G401 (cell line): ENCODE measurements around the gene SYCP3. TPM values are rescaled to one million over a fixed set of nuclear protein-coding genes. Genes with fewer than 3 reads are reported as not detected.
"Not testable (repeated sequence)": the region's sequence is repeated elsewhere in the genome, so short reads cannot be mapped to it uniquely, and the experiment has no call there.

Source experiments
- DNase-seq: peaks from one replicate; pipeline ENCODE4 v3.0.0-alpha.2; 2015; ENCODE audit warnings: low spot score
- in situ Hi-C: cut with HindIII; loops from 2 replicates; pipeline ENCODE4 v1.10.0; 2016; ENCODE audit warnings: low sequenced_read_pairs, mixed read lengths
- total RNA-seq: library from RNA; depleted of rRNA; stranded (reverse); fragments of >200 nt; shearing (Covaris generic); gene quantifications from 2 replicates; pipeline ENCODE4 v1.2.3, GENCODE V29; 2014

Gene SYCP3
- total RNA-seq, 1 experiment from 2014 or later = not detected

GRCh38 chr12:101763246-101763931 is 24.1 kb upstream of the SYCP3 start:
- DNase-seq = no peak
- in situ Hi-C loops = no loop called here

- DNase-seq = no peak
- in situ Hi-C loops = no loop called here
These were observed 22.5 kb upstream of the SYCP3 start for GRCh38 chr12:101761781-101762180.

- no peak for DNase-seq
- in situ Hi-C loops = no loop called here
These were observed 22.1 kb upstream of the SYCP3 start for GRCh38 chr12:101761350-101761749.

- in situ Hi-C loops = no loop called here
- DNase-seq = peak; percentile 16
These were observed 20.3 kb upstream of the SYCP3 start for GRCh38 chr12:101759396-101760047.

GRCh38 chr12:101750152-101750551 is 10.9 kb upstream of the SYCP3 start:
- DNase-seq = no peak
- in situ Hi-C loops = no loop called here

GRCh38 chr12:101749657-101750056 is 10.4 kb upstream of the SYCP3 start:
- no peak for DNase-seq
- in situ Hi-C loops = no loop called here

- no peak for DNase-seq
- in situ Hi-C loops = no loop called here
These were observed 9.6 kb upstream of the SYCP3 start for GRCh38 chr12:101748907-101749306.

GRCh38 chr12:101747697-101748096 is 8.4 kb upstream of the SYCP3 start:
- in situ Hi-C loops = no loop called here

GRCh38 chr12:101746661-101747060 is 7.4 kb upstream of the SYCP3 start:
- in situ Hi-C loops = no loop called here
- DNase-seq = no peak

More at GRCh38 chr12:101747697-101748096, 8.4 kb upstream of the SYCP3 start:
- no peak for DNase-seq

- DNase-seq = no peak
- in situ Hi-C loops = no loop called here
These were observed 6.9 kb upstream of the SYCP3 start for GRCh38 chr12:101746196-101746595.

GRCh38 chr12:101745481-101745880 is 6.2 kb upstream of the SYCP3 start:
- in situ Hi-C loops = no loop called here
- DNase-seq = no peak

GRCh38 chr12:101743724-101744472 is 4.6 kb upstream of the SYCP3 start:
- no peak for DNase-seq
- in situ Hi-C loops = no loop called here

GRCh38 chr12:101743242-101743641 is 4.0 kb upstream of the SYCP3 start:
- no peak for DNase-seq
- in situ Hi-C loops = no loop called here

GRCh38 chr12:101740980-101741379 is 1.7 kb upstream of the SYCP3 start:
- in situ Hi-C loops = no loop called here
- no peak for DNase-seq

GRCh38 chr12:101740566-101740965 is 1.3 kb upstream of the SYCP3 start:
- no peak for DNase-seq
- in situ Hi-C loops = no loop called here

GRCh38 chr12:101737476-101737875 is 1.8 kb downstream of the SYCP3 start:
- in situ Hi-C loops = no loop called here
- no peak for DNase-seq

- in situ Hi-C loops, DNase-seq: not testable (repeated sequence)
These were observed 4.8 kb downstream of the SYCP3 start for GRCh38 chr12:101734482-101734881.

GRCh38 chr12:101733166-101733565 is 6.1 kb downstream of the SYCP3 start:
- in situ Hi-C loops = no loop called here
- no peak for DNase-seq

GRCh38 chr12:101732318-101732717 is 6.9 kb downstream of the SYCP3 start:
- in situ Hi-C loops = no loop called here
- no peak for DNase-seq

GRCh38 chr12:101729842-101730241 is 9.4 kb downstream of the SYCP3 start:
- in situ Hi-C loops = no loop called here
- no peak for DNase-seq
